Hepatocyte (in vitro differentiated cells): ENCODE results near the gene NPAS2. TPM values are rescaled to one million over a fixed set of nuclear protein-coding genes. Genes with fewer than 3 reads are reported as not detected.

Experiments used
- DNase-seq: peaks from one replicate; pipeline ENCODE4 v3.0.0-alpha.2; 2016; ENCODE audit warnings: low spot score
- H2AFZ ChIP-seq: fragments of 200-600 bp; sonication (generic); 2 replicates; pipeline ENCODE4 v1.6.0; 2016; ENCODE audit warnings: antibody characterized with exemption, mild to moderate bottlenecking
- H3K27ac ChIP-seq: fragments of 200-600 bp; sonication (generic); 2 replicates; pipeline ENCODE4 v1.5.1; 2016; ENCODE audit warnings: mild to moderate bottlenecking
- H3K27me3 ChIP-seq: fragments of 200-600 bp; sonication (generic); 2 replicates; pipeline ENCODE4 v1.6.1; 2016
- H3K36me3 ChIP-seq: fragments of 200-600 bp; sonication (generic); replicated peaks from 2 replicates; pipeline ENCODE4 v1.5.1; 2016; ENCODE audit warnings: low read depth; ENCODE audit not compliant: insufficient read depth
- H3K4me1 ChIP-seq: fragments of 200-600 bp; sonication (generic); 2 replicates; pipeline ENCODE4 v1.5.1; 2016; ENCODE audit warnings: mild to moderate bottlenecking, moderate library complexity; ENCODE audit not compliant: insufficient read depth
- H3K4me2 ChIP-seq: fragments of 200-600 bp; sonication (generic); 2 replicates; pipeline ENCODE4 v1.6.0; 2016
- H3K4me3 ChIP-seq: fragments of 200-600 bp; sonication (generic); 2 replicates; pipeline ENCODE4 v1.5.1; 2016; ENCODE audit warnings: mild to moderate bottlenecking
- H3K79me2 ChIP-seq: fragments of 200-600 bp; sonication (generic); 2 replicates; pipeline ENCODE4 v1.6.0; 2017; ENCODE audit warnings: mild to moderate bottlenecking
- H3K9me2 ChIP-seq: fragments of 200-600 bp; sonication (generic); replicated peaks from 2 replicates; pipeline ENCODE4 v1.6.0; 2017; ENCODE audit warnings: mild to moderate bottlenecking; ENCODE audit not compliant: insufficient read depth
- H3K9me3 ChIP-seq: fragments of 200-600 bp; sonication (generic); 2 replicates; pipeline ENCODE4 v1.5.1; 2016; ENCODE audit warnings: low read depth, mild to moderate bottlenecking
- H4K20me1 ChIP-seq: fragments of 200-600 bp; sonication (generic); 2 replicates; pipeline ENCODE4 v1.6.0; 2016; ENCODE audit warnings: mild to moderate bottlenecking; ENCODE audit not compliant: insufficient read depth, poor library complexity, severe bottlenecking
- EZH2 ChIP-seq: fragments of 200-600 bp; sonication (generic); IDR thresholded peaks from 2 replicates; pipeline ENCODE4 v1.6.1; 2016; ENCODE audit warnings: antibody characterized with exemption, mild to moderate bottlenecking, borderline replicate concordance
- EZH2phosphoT487 ChIP-seq: fragments of 200-600 bp; sonication (generic); IDR thresholded peaks from one replicate; pipeline ENCODE4 v1.6.1; 2018; ENCODE audit warnings: antibody characterized with exemption, mild to moderate bottlenecking, low read depth, moderate library complexity; ENCODE audit not compliant: unreplicated experiment, severe bottlenecking
- WGBS: methylation state at CpG from one replicate; pipeline ENCODE4 v1.1.6; 2016; ENCODE audit warnings: low lambda C conversion rate; ENCODE audit errors: missing lambda C conversion rate; 5-methylcytosine and 5-hydroxymethylcytosine counted together
- polyA plus RNA-seq: library from polyadenylated mRNA; unstranded; fragments of >200 nt; fragmentation: Nextera tagmentation; extraction: Ambion mirVana; gene quantifications from 2 replicates; pipeline ENCODE4 v1.2.1, GENCODE V29; 2016
- total RNA-seq: library from RNA; depleted of rRNA; stranded (reverse); fragments of >200 nt; gene quantifications from 2 replicates; pipeline ENCODE4 v1.2.3, GENCODE V29; 2014
- TF ChIP-seq, protein P1 (sequence below): fragments of 200-600 bp; sonication (generic); IDR thresholded peaks from 2 replicates; pipeline ENCODE4 v1.5.1; 2016; ENCODE audit warnings: antibody characterized with exemption, mild to moderate bottlenecking; ENCODE audit not compliant: poor library complexity

Gene NPAS2
- total and polyA plus RNA-seq, 2 experiments from 2014 or later: 7.7 to 16.8 TPM

DNA sequence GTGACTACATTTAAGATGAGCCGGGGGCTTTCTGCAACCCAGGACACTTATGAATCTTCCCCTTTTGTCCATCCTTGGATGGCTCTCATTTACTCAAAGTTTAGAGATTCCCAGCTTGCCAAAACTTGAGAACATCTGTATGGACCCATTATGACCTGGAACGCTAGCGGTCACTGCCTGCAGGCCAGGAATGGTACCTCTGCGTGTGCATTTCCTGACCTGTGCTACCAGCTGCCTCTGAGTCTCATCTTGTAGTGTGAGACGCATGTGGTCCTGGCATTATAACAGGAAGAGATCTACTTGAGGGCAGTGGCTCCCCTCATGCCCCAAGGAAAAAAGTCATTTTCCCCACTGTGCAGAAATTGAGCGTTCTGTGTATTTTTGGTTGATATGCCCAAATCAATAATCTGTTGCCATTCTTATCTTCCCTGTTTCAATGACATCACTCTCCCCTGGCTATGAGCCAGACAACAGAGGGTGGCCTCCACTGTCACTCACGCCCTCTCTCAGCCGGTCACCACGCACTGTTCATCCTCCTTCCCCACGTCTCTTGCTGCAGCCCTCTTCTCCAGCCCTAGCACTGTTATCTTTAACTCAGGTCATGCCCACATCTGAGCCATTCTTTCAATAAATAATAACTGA is 28.5 kb upstream of the NPAS2 start:
- 87% methylated on average over 10 of the region's 10 CpGs for WGBS
- H3K4me1 ChIP-seq: no peaks in the 10 kb centered on the region
- no peak overlapping the region for H3K4me3 ChIP-seq
- no peaks in the 10 kb centered on the region for H3K79me2 ChIP-seq
- H3K27ac ChIP-seq: no peak overlapping the region
- H3K9me2 ChIP-seq: no peaks in the 10 kb centered on the region
- H2AFZ ChIP-seq: no peak overlapping the region
- H3K36me3 ChIP-seq: no peaks in the 10 kb centered on the region
- H3K27me3 ChIP-seq: no peaks in the 10 kb centered on the region
- H3K9me3 ChIP-seq: no peaks in the 10 kb centered on the region
- H3K4me2 ChIP-seq: no peak overlapping the region
- TF ChIP-seq EZH2 (no peak), EZH2phosphoT487 (no peak)
- TF ChIP-seq, protein P1, sequence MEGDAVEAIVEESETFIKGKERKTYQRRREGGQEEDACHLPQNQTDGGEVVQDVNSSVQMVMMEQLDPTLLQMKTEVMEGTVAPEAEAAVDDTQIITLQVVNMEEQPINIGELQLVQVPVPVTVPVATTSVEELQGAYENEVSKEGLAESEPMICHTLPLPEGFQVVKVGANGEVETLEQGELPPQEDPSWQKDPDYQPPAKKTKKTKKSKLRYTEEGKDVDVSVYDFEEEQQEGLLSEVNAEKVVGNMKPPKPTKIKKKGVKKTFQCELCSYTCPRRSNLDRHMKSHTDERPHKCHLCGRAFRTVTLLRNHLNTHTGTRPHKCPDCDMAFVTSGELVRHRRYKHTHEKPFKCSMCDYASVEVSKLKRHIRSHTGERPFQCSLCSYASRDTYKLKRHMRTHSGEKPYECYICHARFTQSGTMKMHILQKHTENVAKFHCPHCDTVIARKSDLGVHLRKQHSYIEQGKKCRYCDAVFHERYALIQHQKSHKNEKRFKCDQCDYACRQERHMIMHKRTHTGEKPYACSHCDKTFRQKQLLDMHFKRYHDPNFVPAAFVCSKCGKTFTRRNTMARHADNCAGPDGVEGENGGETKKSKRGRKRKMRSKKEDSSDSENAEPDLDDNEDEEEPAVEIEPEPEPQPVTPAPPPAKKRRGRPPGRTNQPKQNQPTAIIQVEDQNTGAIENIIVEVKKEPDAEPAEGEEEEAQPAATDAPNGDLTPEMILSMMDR: no peak
- peak; percentile 23 for DNase-seq
- no peaks in the 10 kb centered on the region for H4K20me1 ChIP-seq

DNA sequence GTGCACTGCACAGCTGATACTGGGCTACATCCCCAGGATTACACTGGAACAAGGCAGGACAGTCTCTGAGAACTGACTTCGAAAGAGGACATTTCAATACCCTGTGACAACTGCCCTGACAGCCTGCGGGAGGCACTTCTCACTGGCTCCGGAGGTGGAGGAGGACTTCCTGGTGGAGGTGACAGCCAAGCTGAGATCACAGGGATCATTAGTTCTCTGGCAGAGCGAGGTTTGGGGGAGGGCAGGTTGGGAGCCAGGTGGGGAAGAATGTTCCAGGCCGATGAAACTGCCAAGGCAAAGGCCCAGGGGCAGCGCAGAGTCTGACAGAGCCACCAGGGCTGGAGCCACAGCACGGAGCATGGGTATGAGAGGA is 28.0 kb upstream of the NPAS2 start:
- H3K36me3 ChIP-seq: no peaks in the 10 kb centered on the region
- DNase-seq: no peak
- H3K4me3 ChIP-seq: no peak overlapping the region
- H2AFZ ChIP-seq: no peak overlapping the region
- no peaks in the 10 kb centered on the region for H4K20me1 ChIP-seq
- H3K27me3 ChIP-seq: no peaks in the 10 kb centered on the region
- H3K9me3 ChIP-seq: no peaks in the 10 kb centered on the region
- no peaks in the 10 kb centered on the region for H3K79me2 ChIP-seq
- no peaks in the 10 kb centered on the region for H3K4me1 ChIP-seq
- no peak overlapping the region for H3K27ac ChIP-seq
- 92% methylated on average over 7 of the region's 7 CpGs for WGBS
- H3K9me2 ChIP-seq: no peaks in the 10 kb centered on the region
- no peak overlapping the region for H3K4me2 ChIP-seq
- TF ChIP-seq EZH2 (no peak), EZH2phosphoT487 (no peak)
- TF ChIP-seq, protein P1: no peak

DNA sequence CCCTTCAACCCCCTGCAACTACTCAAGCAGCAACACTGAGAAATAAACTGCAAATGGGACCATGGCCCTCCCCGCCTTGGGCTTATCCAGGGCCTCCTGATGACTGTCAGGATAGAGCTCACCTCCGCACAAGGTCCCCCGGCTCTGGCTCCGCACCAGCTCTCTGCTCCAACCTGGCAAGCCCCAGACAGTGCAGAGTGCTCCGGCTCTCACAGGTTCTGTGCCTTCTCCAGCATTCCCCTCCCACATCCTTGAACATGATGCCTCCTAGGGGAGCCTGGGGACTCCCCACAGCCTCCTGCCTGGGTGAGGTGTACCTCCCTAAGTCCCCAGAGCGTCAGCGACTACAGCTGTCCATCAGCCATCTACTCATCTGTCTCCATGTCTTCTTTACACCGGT is 26.7 kb upstream of the NPAS2 start:
- H3K4me2 ChIP-seq: no peak overlapping the region
- 92% methylated on average over 8 of the region's 8 CpGs for WGBS
- no peaks in the 10 kb centered on the region for H3K4me1 ChIP-seq
- no peaks in the 10 kb centered on the region for H4K20me1 ChIP-seq
- no peak overlapping the region for H3K27ac ChIP-seq
- H3K4me3 ChIP-seq: no peak overlapping the region
- H3K9me3 ChIP-seq: no peaks in the 10 kb centered on the region
- no peak for DNase-seq
- H2AFZ ChIP-seq: no peak overlapping the region
- H3K79me2 ChIP-seq: no peaks in the 10 kb centered on the region
- TF ChIP-seq, protein P1: no peak
- no peak for TF ChIP-seq EZH2
- TF ChIP-seq EZH2phosphoT487: no peak
- H3K36me3 ChIP-seq: no peaks in the 10 kb centered on the region
- no peaks in the 10 kb centered on the region for H3K27me3 ChIP-seq
- H3K9me2 ChIP-seq: no peaks in the 10 kb centered on the region
